Caco-2 (cell line): Measurements from ENCODE around the gene DIS3L. TPM values are rescaled to one million over a fixed set of nuclear protein-coding genes. Genes with fewer than 3 reads are reported as not detected.

Source experiments
- BruUV-seq: library from RNA; stranded (reverse); fragments of 400-500 nt; replicated peaks from 2 replicates; lab custom pipeline; 2021; lab: Mats Ljungman, UMichigan
- CTCF ChIA-PET: fragments of 300-600 bp; sonication (Branson Sonifier 250); formaldehyde crosslinking; loops from one replicate; lab custom pipeline; 2022; ENCODE audit warnings: antibody characterized with exemption; lab: Charles Lee
- POLR2A ChIA-PET: fragments of 300-600 bp; sonication (Branson Sonifier 250); formaldehyde crosslinking; loops from one replicate; lab custom pipeline; 2022; ENCODE audit warnings: antibody characterized with exemption; lab: Charles Lee
- DNase-seq, 2 experiments: peaks; one replicate each; pipeline versions ENCODE4 v3.0.0 to v3.0.0-alpha.2; 2020 to 2022
- H3K27me3 ChIP-seq: replicated peaks from 2 replicates; pipeline ENCODE4 v1.6.0; 2011; ENCODE audit warnings: low read length; ENCODE audit not compliant: control insufficient read depth, insufficient read depth
- H3K36me3 ChIP-seq: 2 replicates; pipeline ENCODE4 v1.5.1; 2011; ENCODE audit warnings: low read length; ENCODE audit not compliant: control insufficient read depth, insufficient read depth
- H3K4me1 ChIP-seq: fragments of 250-450 bp; sonication (Bioruptor Pico); 2 replicates; pipeline ENCODE4 v1.5.1; 2020; ENCODE audit warnings: mild to moderate bottlenecking
- H3K4me3 ChIP-seq: 2 replicates; pipeline ENCODE4 v1.5.1; 2011; ENCODE audit warnings: low read depth, mild to moderate bottlenecking, control low read depth, low read length
- H3K9me3 ChIP-seq: fragments of 250-450 bp; sonication (Bioruptor Pico); 2 replicates; pipeline ENCODE4 v1.5.1; 2020; ENCODE audit warnings: mild to moderate bottlenecking, moderate library complexity
- H3K27ac Mint-ChIP-seq: one replicate; pipeline ENCODE4 v1.8.0; 2022; ENCODE audit warnings: mixed read lengths; ENCODE audit not compliant: unreplicated experiment
- H3K27me3 Mint-ChIP-seq: one replicate; pipeline ENCODE4 v1.8.0; 2022; ENCODE audit warnings: mixed read lengths; ENCODE audit not compliant: insufficient read depth, unreplicated experiment
- H3K36me3 Mint-ChIP-seq: one replicate; pipeline ENCODE4 v1.8.0; 2022; ENCODE audit warnings: mild to moderate bottlenecking, mixed read lengths; ENCODE audit not compliant: insufficient read depth, unreplicated experiment
- H3K4me1 Mint-ChIP-seq: one replicate; pipeline ENCODE4 v1.8.0; 2022; ENCODE audit warnings: low read depth, mixed read lengths; ENCODE audit not compliant: unreplicated experiment
- H3K4me3 Mint-ChIP-seq: one replicate; pipeline ENCODE4 v1.8.0; 2022; ENCODE audit warnings: mild to moderate bottlenecking, moderate library complexity, mixed read lengths; ENCODE audit not compliant: unreplicated experiment
- H3K9me3 Mint-ChIP-seq: one replicate; pipeline ENCODE4 v1.8.0; 2022; ENCODE audit warnings: mixed read lengths; ENCODE audit not compliant: unreplicated experiment
- intact Hi-C: fragments of 100-400 bp; cut with micrococcal nuclease; formaldehyde crosslinking; loops from one replicate; pipeline ENCODE4 v1.10.0; 2022; ENCODE audit not compliant: unreplicated experiment
- total RNA-seq: library from RNA; stranded (reverse); gene quantifications from 2 replicates; pipeline ENCODE4 v1.2.3, GENCODE V29; 2022
- TF ChIP-seq, protein P1 (sequence below), 2 experiments: fragments of 200-600 bp in 1 of 2; IDR thresholded peaks; 1 replicate in 1 of 2; 2 replicates in 1 of 2; pipeline versions ENCODE4 v1.5.1 to v1.8.0; 2011 to 2022; ENCODE audit warnings: antibody characterized with exemption in 1 of 2, control low read depth in 1 of 2, inconsistent platforms in 1 of 2, low read depth in 1 of 2, low read length in 1 of 2, mild to moderate bottlenecking in 1 of 2, moderate library complexity in 1 of 2; ENCODE audit not compliant: insufficient read depth in 1 of 2, severe bottlenecking in 1 of 2, unreplicated experiment in 1 of 2

The DIS3L gene
- total RNA-seq, 1 experiment from 2014 or later, result 25.3 TPM

DNA sequence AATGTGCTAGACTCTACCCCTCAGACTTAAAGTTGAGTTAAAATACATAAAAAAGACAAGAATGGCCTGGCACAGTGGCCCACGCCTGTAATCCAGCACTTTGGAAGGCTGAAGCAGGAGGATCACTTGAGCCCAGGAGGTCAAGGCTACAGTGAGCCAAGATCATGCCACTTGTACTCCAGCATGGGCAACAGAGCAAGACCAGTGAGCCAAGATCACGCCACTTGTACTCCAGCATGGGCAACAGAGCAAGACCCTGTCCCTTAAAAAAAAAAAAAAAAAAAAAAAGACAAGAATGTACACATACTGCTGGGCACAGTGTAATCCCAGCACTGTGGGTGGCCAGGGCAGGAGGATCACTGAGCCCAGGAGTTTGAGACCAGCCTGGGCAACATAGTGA, 17.4 kb downstream of the DIS3L start:
- H3K27me3 Mint-ChIP-seq, result no peaks in the 10 kb centered on the region
- no peaks in the 10 kb centered on the region for H3K9me3 Mint-ChIP-seq
- Histone ChIP-seq H3K4me3 (no peak overlapping the region), H3K27me3 (no peaks in the 10 kb centered on the region), H3K4me1 (no peaks in the 10 kb centered on the region), H3K36me3 (no peaks in the 10 kb centered on the region; the same call in 1 of the 2 replicates), H3K9me3 (no peaks in the 10 kb centered on the region)
- ChIA-PET POLR2A (no interaction called here), CTCF (no interaction called here)
- intact Hi-C loops, result no loop called here
- no peak overlapping the region for H3K4me3 Mint-ChIP-seq
- no TSS peak for BruUV-seq
- H3K27ac Mint-ChIP-seq, result no peak overlapping the region
- DNase-seq, result no peak
- TF ChIP-seq, protein P1, sequence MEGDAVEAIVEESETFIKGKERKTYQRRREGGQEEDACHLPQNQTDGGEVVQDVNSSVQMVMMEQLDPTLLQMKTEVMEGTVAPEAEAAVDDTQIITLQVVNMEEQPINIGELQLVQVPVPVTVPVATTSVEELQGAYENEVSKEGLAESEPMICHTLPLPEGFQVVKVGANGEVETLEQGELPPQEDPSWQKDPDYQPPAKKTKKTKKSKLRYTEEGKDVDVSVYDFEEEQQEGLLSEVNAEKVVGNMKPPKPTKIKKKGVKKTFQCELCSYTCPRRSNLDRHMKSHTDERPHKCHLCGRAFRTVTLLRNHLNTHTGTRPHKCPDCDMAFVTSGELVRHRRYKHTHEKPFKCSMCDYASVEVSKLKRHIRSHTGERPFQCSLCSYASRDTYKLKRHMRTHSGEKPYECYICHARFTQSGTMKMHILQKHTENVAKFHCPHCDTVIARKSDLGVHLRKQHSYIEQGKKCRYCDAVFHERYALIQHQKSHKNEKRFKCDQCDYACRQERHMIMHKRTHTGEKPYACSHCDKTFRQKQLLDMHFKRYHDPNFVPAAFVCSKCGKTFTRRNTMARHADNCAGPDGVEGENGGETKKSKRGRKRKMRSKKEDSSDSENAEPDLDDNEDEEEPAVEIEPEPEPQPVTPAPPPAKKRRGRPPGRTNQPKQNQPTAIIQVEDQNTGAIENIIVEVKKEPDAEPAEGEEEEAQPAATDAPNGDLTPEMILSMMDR (IDR thresholded peaks at IDR 0.05; ENCODE audit: insufficient read depth in 1 of 2, low read depth in 1 of 2, low read length in 1 of 2, severe bottlenecking in 1 of 2, unreplicated experiment in 1 of 2), result no peak
- H3K4me1 Mint-ChIP-seq, result no peaks in the 10 kb centered on the region
- peaks cover 36% of the 10 kb centered on the region for H3K36me3 Mint-ChIP-seq

DNA sequence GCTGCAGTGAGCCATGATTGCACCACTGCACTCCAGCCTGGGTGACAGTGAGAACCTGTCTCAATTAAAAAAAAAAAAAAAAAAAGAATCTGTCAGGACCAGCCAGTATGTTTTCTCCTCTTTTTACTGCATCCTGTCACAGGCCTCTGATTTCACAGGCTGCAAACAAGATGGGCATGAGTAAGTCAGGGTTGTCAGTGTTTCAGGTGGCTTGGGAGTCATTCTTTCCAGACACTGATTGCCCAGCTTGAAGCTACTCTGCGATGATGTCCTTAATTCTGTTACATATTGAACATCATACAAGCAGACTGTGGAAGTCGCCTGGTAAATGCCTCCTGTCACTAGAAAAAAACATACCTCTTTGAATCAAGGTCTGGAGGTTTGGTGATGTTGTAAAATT, 18.8 kb downstream of the DIS3L start:
- intact Hi-C loops, result no loop called here
- TF ChIP-seq, protein P1 (IDR thresholded peaks at IDR 0.05; ENCODE audit: insufficient read depth in 1 of 2, low read depth in 1 of 2, low read length in 1 of 2, severe bottlenecking in 1 of 2, unreplicated experiment in 1 of 2), result no peak
- no peaks in the 10 kb centered on the region for H3K27me3 Mint-ChIP-seq
- no peak overlapping the region for H3K4me3 Mint-ChIP-seq
- Histone ChIP-seq H3K4me3 (no peak overlapping the region), H3K27me3 (no peaks in the 10 kb centered on the region), H3K9me3 (no peaks in the 10 kb centered on the region), H3K36me3 (no peaks in the 10 kb centered on the region; the same call in 1 of the 2 replicates), H3K4me1 (no peaks in the 10 kb centered on the region)
- POLR2A ChIA-PET, result no interaction called here
- BruUV-seq, result no TSS peak
- no peak overlapping the region for H3K27ac Mint-ChIP-seq
- H3K4me1 Mint-ChIP-seq, result no peaks in the 10 kb centered on the region
- no peak for DNase-seq
- peaks cover 46% of the 10 kb centered on the region for H3K36me3 Mint-ChIP-seq
- no peaks in the 10 kb centered on the region for H3K9me3 Mint-ChIP-seq
- CTCF ChIA-PET, result no interaction called here

DNA sequence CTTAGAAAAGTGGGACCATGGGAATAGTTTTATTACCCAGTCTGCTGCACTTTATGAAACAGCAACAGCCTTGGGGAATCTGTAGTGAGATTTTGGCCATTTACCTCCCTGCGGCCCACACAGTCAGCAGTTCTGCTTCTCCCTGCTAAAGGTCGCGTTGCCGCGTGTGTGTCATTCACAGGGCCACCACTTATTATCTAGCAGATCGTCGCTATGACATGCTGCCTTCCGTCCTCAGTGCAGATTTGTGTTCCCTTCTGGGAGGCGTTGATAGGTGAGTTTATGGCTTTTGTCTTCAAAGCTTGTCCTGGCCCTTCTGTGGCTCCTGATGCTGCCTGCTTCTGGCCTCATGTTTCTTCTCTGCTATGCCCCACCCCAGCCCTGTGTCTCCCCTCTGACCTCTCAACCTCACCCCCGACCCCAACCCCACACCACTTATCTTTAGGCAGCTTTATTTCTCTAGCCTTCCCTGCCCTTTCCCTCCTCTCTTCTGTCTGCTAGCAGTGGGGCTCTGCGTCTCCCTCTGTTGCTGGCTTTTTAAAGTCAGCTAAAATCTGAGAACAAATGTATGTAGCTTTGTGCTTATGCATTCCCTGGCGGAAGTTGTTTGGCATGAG, 30.1 kb downstream of the DIS3L start:
- TF ChIP-seq, protein P1 (IDR thresholded peaks at IDR 0.05; ENCODE audit: insufficient read depth in 1 of 2, low read depth in 1 of 2, low read length in 1 of 2, severe bottlenecking in 1 of 2, unreplicated experiment in 1 of 2), result no peak
- no TSS peak for BruUV-seq
- Histone ChIP-seq H3K27me3 (no peaks in the 10 kb centered on the region), H3K4me3 (no peak overlapping the region), H3K36me3 (no peaks in the 10 kb centered on the region), H3K9me3 (no peaks in the 10 kb centered on the region), H3K4me1 (no peaks in the 10 kb centered on the region)
- peaks cover 50% of the 10 kb centered on the region for H3K36me3 Mint-ChIP-seq
- POLR2A ChIA-PET, result no interaction called here
- CTCF ChIA-PET, result no interaction called here
- no peaks in the 10 kb centered on the region for H3K27me3 Mint-ChIP-seq
- no peak overlapping the region for H3K27ac Mint-ChIP-seq
- no peak overlapping the region for H3K4me3 Mint-ChIP-seq
- no peak for DNase-seq
- H3K9me3 Mint-ChIP-seq, result no peaks in the 10 kb centered on the region
- intact Hi-C loops, result no loop called here
- no peaks in the 10 kb centered on the region for H3K4me1 Mint-ChIP-seq
